ENCODE data around the gene GALK2. TPM values are rescaled to one million over a fixed set of nuclear protein-coding genes. Genes with fewer than 3 reads are reported as not detected.

Gene GALK2
- total and polyA plus RNA-seq, 2 of the 4 experiments (the other 2 are of a cell fraction), result 27.0 to 63.6 TPM

- TF ChIP-seq CHD1 (IDR thresholded peaks at IDR 0.05; ENCODE audit: low read depth, low read length), result no peak
Observed at GRCh38 chr15:49152552-49153312, 17.3 kb upstream of the GALK2 start (continued).

DNA sequence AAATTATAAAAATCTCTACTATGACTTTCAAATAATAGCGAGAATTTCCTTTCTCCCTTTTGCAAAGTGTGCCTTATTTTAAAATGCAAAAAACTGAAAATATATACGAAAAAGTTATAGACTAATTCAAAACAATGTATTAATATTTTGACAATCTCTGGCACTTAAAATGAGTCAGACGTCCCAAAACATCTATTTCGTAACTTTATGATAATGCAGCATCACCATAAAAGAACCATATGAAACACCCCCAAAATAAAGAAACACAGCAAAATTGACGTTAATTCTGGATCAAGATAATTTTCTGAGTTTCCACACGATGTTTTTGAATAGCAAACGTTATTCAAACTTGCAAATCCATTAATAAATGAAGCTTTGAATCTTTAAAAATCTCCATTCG is 15.7 kb upstream of the GALK2 start:
- H4K91ac ChIP-seq (ENCODE audit: insufficient read depth, low read depth, low read length), result no peak overlapping the region
- ChIA-PET POLR2A (ENCODE audit: unreplicated experiment) (interaction anchor here (0.5 to 1.3 kb wide), 2 partner anchors 71 to 746 kb away, joined by 3 read pairs; no protein-coding TSS in a partner anchor), CTCF (no interaction called here)
- H3K79me1 ChIP-seq (ENCODE audit: low read depth in 1 of 2, low read length in 2 of 2), result peaks cover 9 to 35% of the 10 kb centered on the region in 2 experiments
- no TSS peak for BruUV-seq (replicated peaks)
- H3K36me3 ChIP-seq (ENCODE audit: control insufficient read depth, insufficient read depth, low read length), result no peaks in the 10 kb centered on the region
- peak overlapping the region; percentile 82 for H2BK5ac ChIP-seq (ENCODE audit: low read depth, low read length, poor library complexity, severe bottlenecking)
- dilution Hi-C loops (cut with HindIII; ENCODE audit: low sequenced_read_pairs, unreplicated experiment), result no loop called here
- no peak overlapping the region for H2AK9ac ChIP-seq (replicated peaks; ENCODE audit: low read depth, low read length, poor library complexity)
- H2BK20ac ChIP-seq (ENCODE audit: low read depth, low read length), result no peak overlapping the region
- no peak overlapping the region for H2AK5ac ChIP-seq (ENCODE audit: low read depth, low read length)
- H3K9me3 ChIP-seq (ENCODE audit: control insufficient read depth, insufficient read depth, low read length), result no peaks in the 10 kb centered on the region
- H3K18ac ChIP-seq (ENCODE audit: low read depth, low read length), result no peak overlapping the region
- no peak overlapping the region for H3K27ac ChIP-seq (ENCODE audit: insufficient read depth, low read length)
- no peak overlapping the region; a peak in 1 of 4 replicates for H4K8ac ChIP-seq (ENCODE audit: low read depth in 2 of 2, low read length in 2 of 2)
- peaks cover 39% of the 10 kb centered on the region; the same call in 1 of the 2 replicates for H4K20me1 ChIP-seq (ENCODE audit: insufficient read depth, low read length)
- H3K27me3 ChIP-seq (ENCODE audit: control insufficient read depth, insufficient read depth, low read length), result no peaks in the 10 kb centered on the region
- no peak overlapping the region for H2BK15ac ChIP-seq (ENCODE audit: low read depth, low read length)
- ATAC-seq (ENCODE audit: low read depth), result no peak
- H3K4me2 ChIP-seq (ENCODE audit: low read depth, low read length), result peak overlapping the region; percentile 85
- WGBS, 2 experiments (ENCODE audit: extremely low coverage in 2 of 2, insufficient read length in 1 of 2), result no CpG with 5 or more reads among the region's 8 CpGs
- 0 out of 2 replicates have a peak overlapping the region, but pooled peaks have one; percentile 82 for H3K56ac ChIP-seq (ENCODE audit: extremely low read depth, insufficient read depth, low read length)
- H3K9me1 ChIP-seq (ENCODE audit: insufficient read depth, low read length), result peaks cover 2% of the 10 kb centered on the region; the same call in 1 of the 2 replicates
- H3K4me3 ChIP-seq (ENCODE audit: insufficient read depth, low read depth, low read length), result peak overlapping the region; percentile 70
- DNase-seq, result no peak
- intact Hi-C loops (cut with micrococcal nuclease), result loop anchor here (2.0 to 10.0 kb wide), 2 partner anchors 268 to 900 kb away; partner anchors contain the start of gene FGF7
- H2AFZ ChIP-seq (replicated peaks; ENCODE audit: low read length, poor library complexity), result no peak overlapping the region
- H3K4me1 ChIP-seq (ENCODE audit: control insufficient read depth, insufficient read depth, low read length), result no peaks in the 10 kb centered on the region
- peak overlapping the region; percentile 96 for H3K9ac ChIP-seq (ENCODE audit: low read depth, low read length)
- TF ChIP-seq USF2 (IDR thresholded peaks at IDR 0.05; ENCODE audit: low read depth, low read length) (no peak), CEBPB (IDR thresholded peaks at IDR 0.05; ENCODE audit: low read depth, low read length) (peak; percentile 71)
- no peak overlapping the region for H2BK120ac ChIP-seq (ENCODE audit: low read depth, low read length)
- no peak overlapping the region for H3K14ac ChIP-seq (replicated peaks; ENCODE audit: low read depth, low read length)
- no peak overlapping the region for H4K5ac ChIP-seq (ENCODE audit: low read depth, low read length)
- in situ Hi-C loops (cut with MboI; ENCODE audit: low sequenced_read_pairs), result loop anchor here (5.0 kb wide), 1 partner anchor 287 kb away; no protein-coding TSS in a partner anchor
- no peak overlapping the region for H3K4ac ChIP-seq (ENCODE audit: low read depth, low read length)
- peak overlapping the region; percentile 87; the same call in 1 of the 2 replicates for H3K23ac ChIP-seq (ENCODE audit: low read depth, low read length)
